Mesothelial cell of epicardium (in vitro differentiated cells): ENCODE data around the gene CLC. TPM values are rescaled to one million over a fixed set of nuclear protein-coding genes. Genes with fewer than 3 reads are reported as not detected.

Source experiments
- DNase-seq, 2 experiments: peaks; one replicate each; pipeline ENCODE4 v3.0.0; 2021; ENCODE audit warnings: low spot score in 2 of 2; ENCODE audit not compliant: unreplicated experiment in 2 of 2
- H3K27ac Mint-ChIP-seq: 2 replicates; pipeline ENCODE4 v1.8.0; 2021; ENCODE audit warnings: mixed read lengths
- H3K27me3 Mint-ChIP-seq: 2 replicates; pipeline ENCODE4 v1.8.0; 2021; ENCODE audit warnings: low read depth, mixed read lengths
- H3K36me3 Mint-ChIP-seq: 2 replicates; pipeline ENCODE4 v1.8.0; 2021; ENCODE audit warnings: mixed read lengths
- H3K4me1 Mint-ChIP-seq: 2 replicates; pipeline ENCODE4 v1.8.0; 2021; ENCODE audit warnings: mixed read lengths
- H3K4me3 Mint-ChIP-seq: 2 replicates; pipeline ENCODE4 v1.8.0; 2021; ENCODE audit warnings: mild to moderate bottlenecking, moderate library complexity, mixed read lengths
- H3K9me3 Mint-ChIP-seq: 2 replicates; pipeline ENCODE4 v1.8.0; 2021; ENCODE audit warnings: mixed read lengths
- CTCF ChIP-seq: fragments of 200-600 bp; sonication (generic); IDR thresholded peaks from one replicate; pipeline ENCODE4 v1.5.0; 2021; ENCODE audit warnings: antibody characterized with exemption; ENCODE audit not compliant: unreplicated experiment
- total RNA-seq: library from RNA; stranded (reverse); gene quantifications from 3 replicates; pipeline ENCODE4 v1.2.1, GENCODE V29; 2021

CLC gene
- total RNA-seq, 1 donor from 2014 or later, result not detected

- no peaks in the 10 kb centered on the region for H3K9me3 Mint-ChIP-seq
- TF ChIP-seq CTCF, result no peak
- H3K4me1 Mint-ChIP-seq, result peaks cover 12% of the 10 kb centered on the region
- H3K27ac Mint-ChIP-seq, result no peak overlapping the region
- peaks cover 6% of the 10 kb centered on the region for H3K27me3 Mint-ChIP-seq
- DNase-seq, result no peak
- no peak overlapping the region for H3K4me3 Mint-ChIP-seq
- H3K36me3 Mint-ChIP-seq, result no peaks in the 10 kb centered on the region
Measured at GRCh38 chr19:39708594-39708993, 29.2 kb downstream of the CLC start.

- no peaks in the 10 kb centered on the region for H3K36me3 Mint-ChIP-seq
- no peak for TF ChIP-seq CTCF
- peaks cover 16% of the 10 kb centered on the region for H3K4me1 Mint-ChIP-seq
- peaks cover 11% of the 10 kb centered on the region for H3K27me3 Mint-ChIP-seq
- no peak for DNase-seq
- no peak overlapping the region for H3K27ac Mint-ChIP-seq
- no peaks in the 10 kb centered on the region for H3K9me3 Mint-ChIP-seq
- no peak overlapping the region for H3K4me3 Mint-ChIP-seq
Measured at GRCh38 chr19:39705578-39706188, 32.1 kb downstream of the CLC start.

- peak within 1 kb of the TSS; percentile 77 for H3K27ac Mint-ChIP-seq
- no peaks in the 10 kb centered on the region for H3K36me3 Mint-ChIP-seq
- TF ChIP-seq CTCF, result no peak
- DNase-seq, result peak in 1 of 2 experiments; percentile 45
- peaks cover 16% of the 10 kb centered on the region for H3K4me1 Mint-ChIP-seq
- no peaks in the 10 kb centered on the region for H3K9me3 Mint-ChIP-seq
- H3K27me3 Mint-ChIP-seq, result peaks cover 18% of the 10 kb centered on the region
- H3K4me3 Mint-ChIP-seq, result no peak within 1 kb of the TSS
Measured at GRCh38 chr19:39704181-39705044, 33.4 kb downstream of the CLC start, which contains the start of gene LGALS14. Gene LGALS14, plus strand, starts transcription at chr19:39704481. Its CDS starts 48 bp downstream, at chr19:39704529.

GRCh38 chr19:39701291-39701690 is 36.5 kb downstream of the CLC start:
- Mint-ChIP-seq H3K27me3 (peaks cover 38% of the 10 kb centered on the region), H3K4me3 (no peak overlapping the region)
- no peak for TF ChIP-seq CTCF

GRCh38 chr19:39698535-39698934 is 39.3 kb downstream of the CLC start:
- Mint-ChIP-seq H3K4me3 (no peak overlapping the region), H3K36me3 (no peaks in the 10 kb centered on the region), H3K27ac (no peak overlapping the region), H3K27me3 (peaks cover 43% of the 10 kb centered on the region), H3K4me1 (peaks cover 4% of the 10 kb centered on the region), H3K9me3 (no peaks in the 10 kb centered on the region)
- TF ChIP-seq CTCF, result no peak
- DNase-seq, result no peak

More at GRCh38 chr19:39701291-39701690, 36.5 kb downstream of the CLC start:
- DNase-seq, result no peak
- H3K9me3 Mint-ChIP-seq, result no peaks in the 10 kb centered on the region
- H3K36me3 Mint-ChIP-seq, result no peaks in the 10 kb centered on the region
- peaks cover 16% of the 10 kb centered on the region for H3K4me1 Mint-ChIP-seq
- H3K27ac Mint-ChIP-seq, result no peak overlapping the region
